ENCODE measurements around the gene F8. TPM values are rescaled to one million over a fixed set of nuclear protein-coding genes. Genes with fewer than 3 reads are reported as not detected.
"Not testable (repeated sequence)": the region's sequence is repeated elsewhere in the genome, so short reads cannot be mapped to it uniquely, and the experiment has no call there.

Gene F8
- total RNA-seq, 2 donors from 2014 or later: 13.2 to 39.1 TPM

- intact Hi-C loops (cut with DNase I): loop anchor here (2.0 to 5.0 kb wide), 3 partner anchors 77 to 108 kb away; partner anchors contain the start of genes BRCC3, CMC4 and MTCP1
- H3K27me3 ChIP-seq (replicated peaks; ENCODE audit: insufficient read depth): no peaks in the 10 kb centered on the region
These were observed 42.9 kb downstream of the F8 start for GRCh38 chrX:154979629-154980028.

GRCh38 chrX:154968353-154968752, 54.2 kb downstream of the F8 start:
- Histone ChIP-seq H3K27me3 (replicated peaks; ENCODE audit: insufficient read depth) (no peaks in the 10 kb centered on the region), H3K4me3 (no peak overlapping the region), H3K36me3 (no peaks in the 10 kb centered on the region), H3K4me1 (replicated peaks) (no peaks in the 10 kb centered on the region), H3K27ac (no peak overlapping the region), H3K9me3 (no peaks in the 10 kb centered on the region)
- 90% methylated on average over 2 of the region's 2 CpGs for WGBS
- intact Hi-C loops (cut with DNase I): no loop called here
- TF ChIP-seq POLR2A (IDR thresholded peaks at IDR 0.05) (no peak), POLR2AphosphoS5 (IDR thresholded peaks at IDR 0.05) (no peak)
- TF ChIP-seq, protein P1, sequence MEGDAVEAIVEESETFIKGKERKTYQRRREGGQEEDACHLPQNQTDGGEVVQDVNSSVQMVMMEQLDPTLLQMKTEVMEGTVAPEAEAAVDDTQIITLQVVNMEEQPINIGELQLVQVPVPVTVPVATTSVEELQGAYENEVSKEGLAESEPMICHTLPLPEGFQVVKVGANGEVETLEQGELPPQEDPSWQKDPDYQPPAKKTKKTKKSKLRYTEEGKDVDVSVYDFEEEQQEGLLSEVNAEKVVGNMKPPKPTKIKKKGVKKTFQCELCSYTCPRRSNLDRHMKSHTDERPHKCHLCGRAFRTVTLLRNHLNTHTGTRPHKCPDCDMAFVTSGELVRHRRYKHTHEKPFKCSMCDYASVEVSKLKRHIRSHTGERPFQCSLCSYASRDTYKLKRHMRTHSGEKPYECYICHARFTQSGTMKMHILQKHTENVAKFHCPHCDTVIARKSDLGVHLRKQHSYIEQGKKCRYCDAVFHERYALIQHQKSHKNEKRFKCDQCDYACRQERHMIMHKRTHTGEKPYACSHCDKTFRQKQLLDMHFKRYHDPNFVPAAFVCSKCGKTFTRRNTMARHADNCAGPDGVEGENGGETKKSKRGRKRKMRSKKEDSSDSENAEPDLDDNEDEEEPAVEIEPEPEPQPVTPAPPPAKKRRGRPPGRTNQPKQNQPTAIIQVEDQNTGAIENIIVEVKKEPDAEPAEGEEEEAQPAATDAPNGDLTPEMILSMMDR (IDR thresholded peaks at IDR 0.05): no peak
- DNase-seq (ENCODE audit: low spot score): no peak

More at GRCh38 chrX:154979629-154980028, 42.9 kb downstream of the F8 start:
- Histone ChIP-seq H3K36me3 (no peaks in the 10 kb centered on the region), H3K4me3 (no peak overlapping the region), H3K27ac (no peak overlapping the region), H3K9me3 (no peaks in the 10 kb centered on the region), H3K4me1 (replicated peaks) (no peaks in the 10 kb centered on the region)
- 100% methylated on average over 1 of the region's 4 CpGs for WGBS
- no peak for DNase-seq (ENCODE audit: low spot score)
- TF ChIP-seq, protein P1 (IDR thresholded peaks at IDR 0.05): no peak
- TF ChIP-seq POLR2A (IDR thresholded peaks at IDR 0.05): no peak
- no peak for TF ChIP-seq POLR2AphosphoS5 (IDR thresholded peaks at IDR 0.05)

DNA sequence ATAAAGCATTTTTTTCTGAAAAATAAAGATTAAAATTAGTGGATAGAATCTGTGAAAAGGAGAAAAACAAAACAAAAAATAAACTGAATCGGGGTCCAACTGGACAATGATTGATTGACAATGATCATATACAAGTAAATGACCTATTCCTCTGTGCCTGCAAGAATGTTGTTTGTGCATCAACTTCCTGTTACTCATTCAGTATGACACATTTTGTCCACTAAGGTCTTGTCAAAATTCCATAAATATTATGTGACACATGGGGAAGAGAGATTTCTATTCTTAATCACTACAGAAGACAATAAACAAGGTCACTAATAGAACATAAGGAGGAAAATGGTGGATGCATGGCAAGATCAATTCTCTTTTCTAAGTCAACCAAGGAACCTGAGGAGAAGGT, 54.9 kb downstream of the F8 start:
- Histone ChIP-seq H3K4me3 (no peak overlapping the region), H3K27me3 (replicated peaks; ENCODE audit: insufficient read depth) (no peaks in the 10 kb centered on the region), H3K27ac (no peak overlapping the region), H3K9me3 (no peaks in the 10 kb centered on the region), H3K4me1 (replicated peaks) (no peaks in the 10 kb centered on the region), H3K36me3 (no peaks in the 10 kb centered on the region)
- 75% methylated on average over 1 of the region's 1 CpG for WGBS
- TF ChIP-seq POLR2A (IDR thresholded peaks at IDR 0.05): no peak
- TF ChIP-seq POLR2AphosphoS5 (IDR thresholded peaks at IDR 0.05): no peak
- TF ChIP-seq, protein P1 (IDR thresholded peaks at IDR 0.05): no peak
- no peak for DNase-seq (ENCODE audit: low spot score)
- intact Hi-C loops (cut with DNase I): no loop called here

DNA sequence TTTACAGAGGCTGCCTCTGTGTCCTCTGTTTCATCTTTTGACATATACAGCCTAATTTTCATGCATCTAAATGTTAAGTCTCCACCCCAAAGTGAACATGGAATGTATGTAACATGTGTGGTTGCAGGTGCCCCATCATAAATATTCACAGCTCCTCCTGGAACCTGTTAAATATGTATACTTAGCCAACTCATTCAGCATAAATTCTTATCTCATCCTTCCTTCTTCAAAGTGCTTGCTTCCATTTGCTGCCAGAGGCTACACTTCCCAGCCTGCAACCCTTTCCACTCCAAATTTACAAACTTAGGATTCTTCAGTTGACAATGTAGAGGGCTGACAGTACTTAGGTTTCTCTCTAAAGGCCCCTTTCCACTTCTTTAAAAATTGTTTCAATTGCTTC, 60.6 kb downstream of the F8 start:
- Histone ChIP-seq H3K27ac (no peak overlapping the region), H3K4me3 (no peak overlapping the region), H3K36me3 (no peaks in the 10 kb centered on the region), H3K27me3 (replicated peaks; ENCODE audit: insufficient read depth) (no peaks in the 10 kb centered on the region), H3K4me1 (replicated peaks) (no peaks in the 10 kb centered on the region), H3K9me3 (no peaks in the 10 kb centered on the region)
- DNase-seq (ENCODE audit: low spot score): no peak
- TF ChIP-seq, protein P1 (IDR thresholded peaks at IDR 0.05): no peak
- TF ChIP-seq POLR2AphosphoS5 (IDR thresholded peaks at IDR 0.05) (no peak), POLR2A (IDR thresholded peaks at IDR 0.05) (no peak)
- intact Hi-C loops (cut with DNase I): no loop called here

- DNase-seq (ENCODE audit: low spot score); H3K27ac ChIP-seq; H3K9me3 ChIP-seq; H3K4me1 ChIP-seq (replicated peaks); intact Hi-C loops (cut with DNase I); H3K4me3 ChIP-seq; H3K27me3 ChIP-seq (replicated peaks; ENCODE audit: insufficient read depth); H3K36me3 ChIP-seq: not testable (repeated sequence)
- WGBS: 100% methylated on average over 3 of the region's 3 CpGs
These were observed 66.7 kb downstream of the F8 start for GRCh38 chrX:154955799-154956198.

DNA sequence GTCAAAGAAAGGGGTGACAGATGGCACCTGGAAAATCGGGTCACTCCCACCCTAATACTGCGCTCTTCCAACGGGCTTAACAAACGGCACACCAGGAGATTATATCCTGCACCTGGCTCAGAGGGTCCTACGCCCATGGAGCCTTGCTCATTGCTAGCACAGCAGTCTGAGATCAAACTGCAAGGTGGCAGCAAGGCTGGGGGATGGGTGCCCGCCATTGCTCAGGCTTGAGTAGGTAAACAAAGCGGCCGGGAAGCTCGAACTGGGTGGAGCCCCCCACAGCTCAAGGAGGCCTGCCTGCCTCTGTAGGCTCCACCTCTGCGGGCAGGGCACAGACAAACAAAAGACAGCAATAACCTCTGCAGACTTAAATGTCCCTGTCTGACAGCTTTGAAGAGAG, 83.3 kb downstream of the F8 start:
- H3K36me3 ChIP-seq; H3K4me3 ChIP-seq; H3K27me3 ChIP-seq (replicated peaks; ENCODE audit: insufficient read depth); intact Hi-C loops (cut with DNase I); H3K4me1 ChIP-seq (replicated peaks); H3K9me3 ChIP-seq; H3K27ac ChIP-seq; DNase-seq (ENCODE audit: low spot score): not testable (repeated sequence)
- 88% methylated on average over 10 of the region's 10 CpGs for whole genome bisulfite sequencing

GRCh38 chrX:154924771-154925170, 97.8 kb downstream of the F8 start:
- intact Hi-C loops (cut with DNase I); H3K9me3 ChIP-seq; H3K4me1 ChIP-seq (replicated peaks); H3K27ac ChIP-seq; H3K36me3 ChIP-seq; DNase-seq (ENCODE audit: low spot score); H3K4me3 ChIP-seq; H3K27me3 ChIP-seq (replicated peaks; ENCODE audit: insufficient read depth): not testable (repeated sequence)
- WGBS: 94% methylated on average over 5 of the region's 5 CpGs
